Measurements from ENCODE around the gene EEPD1. TPM values are rescaled to one million over a fixed set of nuclear protein-coding genes. Genes with fewer than 3 reads are reported as not detected.

The EEPD1 gene
- total and polyA plus RNA-seq, 11 donors: 3.7 to 12.2 (median 7.7) TPM

- DNase-seq: no peak
- ATAC-seq: no peak
- WGBS, 4 donors: 90 to 94% (median 91%) methylated on average over 6 of the region's 6 CpGs
Observed at GRCh38 chr7:36313607-36314006, 160.6 kb downstream of the EEPD1 start.

GRCh38 chr7:36314491-36314890 lies 161.4 kb downstream of the EEPD1 start:
- no peak for ATAC-seq
- no peak for TF ChIP-seq POLR2A (IDR thresholded peaks at IDR 0.05)
- no peak for TF ChIP-seq CTCF (IDR thresholded peaks at IDR 0.05)
- no peak overlapping the region for H3K4me3 ChIP-seq
- H3K27ac ChIP-seq: no peak overlapping the region
- no peaks in the 10 kb centered on the region for H3K27me3 ChIP-seq
- no peak for DNase-seq
- 91 to 100% (median 97%) methylated on average over 2 of the region's 2 CpGs for WGBS, 4 donors
- H3K4me1 ChIP-seq: peaks cover 0 to 8% (median 4%) of the 10 kb centered on the region in 12 donors
- no peaks in the 10 kb centered on the region for H3K9me3 ChIP-seq
- intact Hi-C loops (cut with DNase I): loop anchor here in 1 of 10 donors (10.0 kb wide), 1 partner anchor 400 kb away; no protein-coding TSS in a partner anchor
- no peaks in the 10 kb centered on the region for H3K36me3 ChIP-seq

More at GRCh38 chr7:36313607-36314006, 160.6 kb downstream of the EEPD1 start:
- no peaks in the 10 kb centered on the region for H3K27me3 ChIP-seq
- no peak overlapping the region for H3K4me3 ChIP-seq
- no peak overlapping the region for H3K27ac ChIP-seq
- H3K9me3 ChIP-seq: no peaks in the 10 kb centered on the region
- intact Hi-C loops (cut with DNase I): loop anchor here in 1 of 10 donors (10.0 kb wide), 1 partner anchor 399 kb away; no protein-coding TSS in a partner anchor
- H3K4me1 ChIP-seq: peaks cover 0 to 8% (median 4%) of the 10 kb centered on the region in 12 donors
- TF ChIP-seq POLR2A (IDR thresholded peaks at IDR 0.05): no peak
- TF ChIP-seq CTCF (IDR thresholded peaks at IDR 0.05): no peak
- no peaks in the 10 kb centered on the region for H3K36me3 ChIP-seq

DNA sequence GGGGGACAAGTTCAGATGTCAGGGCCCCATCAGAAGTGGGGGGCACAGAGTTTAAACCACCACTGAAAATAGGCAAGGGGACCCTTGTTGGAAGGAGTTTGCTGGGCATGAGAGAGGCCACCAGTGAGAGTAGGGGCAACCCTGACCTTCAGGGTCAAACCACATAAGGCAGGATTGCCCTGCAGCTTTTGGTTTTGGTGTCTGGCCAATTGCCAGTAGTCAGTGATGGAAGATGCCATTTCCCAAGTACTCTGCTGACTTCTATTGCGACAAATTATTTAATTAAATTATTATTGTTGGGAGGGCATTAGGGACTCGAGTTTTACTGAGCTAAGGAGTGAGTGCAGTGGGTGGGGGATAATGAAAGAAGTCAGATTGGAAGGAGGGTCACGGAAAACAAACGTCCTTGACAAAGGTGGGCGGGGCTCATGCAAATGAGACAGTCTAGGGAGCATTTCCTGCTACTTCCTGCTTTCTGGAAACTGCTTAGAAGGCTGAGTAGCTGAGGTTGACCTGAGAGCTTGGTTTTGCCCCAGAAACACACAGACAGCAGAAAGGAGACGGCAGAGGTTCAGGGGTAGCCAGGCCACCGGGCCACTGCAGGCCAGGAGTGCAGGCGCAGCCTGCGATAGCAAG lies 162.4 kb downstream of the EEPD1 start:
- WGBS, 4 donors: 64 to 69% (median 66%) methylated on average over 9 of the region's 9 CpGs
- no peak for DNase-seq
- Histone ChIP-seq H3K36me3 (no peaks in the 10 kb centered on the region), H3K4me1 (peaks cover 0 to 8% (median 4%) of the 10 kb centered on the region in 12 donors), H3K27ac (no peak overlapping the region), H3K27me3 (no peaks in the 10 kb centered on the region), H3K4me3 (no peak overlapping the region), H3K9me3 (no peaks in the 10 kb centered on the region)
- ATAC-seq: peak in 1 of 4 donors; percentile 34
- intact Hi-C loops (cut with DNase I): loop anchor here in 3 of 10 donors (5.0 to 10.0 kb wide), 3 partner anchors 328 to 401 kb away; no protein-coding TSS in a partner anchor
- TF ChIP-seq POLR2A (IDR thresholded peaks at IDR 0.05) (no peak), CTCF (IDR thresholded peaks at IDR 0.05) (no peak)

GRCh38 chr7:36316319-36316718 lies 163.3 kb downstream of the EEPD1 start:
- no peak overlapping the region for H3K27ac ChIP-seq
- peaks cover 0 to 8% (median 4%) of the 10 kb centered on the region in 12 donors for H3K4me1 ChIP-seq
- DNase-seq: no peak
- H3K36me3 ChIP-seq: no peaks in the 10 kb centered on the region
- no peaks in the 10 kb centered on the region for H3K27me3 ChIP-seq
- no peak for TF ChIP-seq POLR2A (IDR thresholded peaks at IDR 0.05)
- no peak for TF ChIP-seq CTCF (IDR thresholded peaks at IDR 0.05)
- 94 to 98% (median 97%) methylated on average over 7 of the region's 7 CpGs for WGBS, 4 donors
- no peaks in the 10 kb centered on the region for H3K9me3 ChIP-seq
- no peak for ATAC-seq
- intact Hi-C loops (cut with DNase I): loop anchor here in 5 of 10 donors (2.0 to 10.0 kb wide), 5 partner anchors 24 to 402 kb away; no protein-coding TSS in a partner anchor
- H3K4me3 ChIP-seq: no peak overlapping the region
